SK-N-SH treated with all-trans-retinoic acid at 6 μM for 48 hours (cell line): ENCODE measurements around the gene CELF5.

Experiments
- ATAC-seq: fragments of 200-7000 bp; cut with Tn5 transposase; 3 replicates; pipeline ENCODE4 v1.9.1; 2020; ENCODE audit warnings: mild to moderate bottlenecking, moderate library complexity
- ARNTL ChIP-seq: fragments of 450-650 bp; formaldehyde crosslinking; IDR thresholded peaks from 2 replicates; pipeline ENCODE4 v1.5.0; 2020; ENCODE audit warnings: low read depth, mild to moderate bottlenecking, moderate library complexity, borderline replicate concordance
- BACH2 ChIP-seq: fragments of 250-450 bp; sonication (Bioruptor Pico); IDR thresholded peaks from 2 replicates; pipeline ENCODE4 v1.9.0; 2021; ENCODE audit warnings: mild to moderate bottlenecking, borderline replicate concordance
- CSDC2 ChIP-seq: fragments of 250-450 bp; sonication (Bioruptor Pico); IDR thresholded peaks from 2 replicates; pipeline ENCODE4 v1.5.0; 2020; ENCODE audit warnings: mild to moderate bottlenecking, moderate library complexity
- ESRRG ChIP-seq: fragments of 250-450 bp; sonication (Bioruptor Pico); IDR thresholded peaks from 2 replicates; pipeline ENCODE4 v1.6.1; 2021; ENCODE audit warnings: mild to moderate bottlenecking
- GLIS3 ChIP-seq: fragments of 250-450 bp; sonication (Bioruptor Pico); IDR thresholded peaks from 2 replicates; pipeline ENCODE4 v1.5.0; 2020; ENCODE audit warnings: mild to moderate bottlenecking, moderate library complexity
- ISL1 ChIP-seq: fragments of 250-450 bp; sonication (Bioruptor Pico); IDR thresholded peaks from 2 replicates; pipeline ENCODE4 v2.1.2; 2022; ENCODE audit warnings: mild to moderate bottlenecking, moderate library complexity
- OSR1 ChIP-seq: fragments of 250-450 bp; sonication (Bioruptor Pico); IDR thresholded peaks from 2 replicates; pipeline ENCODE4 v1.8.0; 2022; ENCODE audit warnings: moderate library complexity, mild to moderate bottlenecking, inconsistent platforms
- PATZ1 ChIP-seq: fragments of 250-450 bp; sonication (Bioruptor Pico); IDR thresholded peaks from 2 replicates; pipeline ENCODE4 v1.8.0; 2020; ENCODE audit warnings: mild to moderate bottlenecking, moderate library complexity, borderline replicate concordance
- RARB ChIP-seq: fragments of 250-450 bp; sonication (Bioruptor Pico); IDR thresholded peaks from 2 replicates; pipeline ENCODE4 v1.8.0; 2021; ENCODE audit warnings: mild to moderate bottlenecking, moderate library complexity
- SNAI2 ChIP-seq: fragments of 250-450 bp; sonication (Bioruptor Pico); IDR thresholded peaks from 2 replicates; pipeline ENCODE4 v1.5.0; 2020; ENCODE audit warnings: mild to moderate bottlenecking, moderate library complexity
- TCF4 ChIP-seq: fragments of 250-450 bp; sonication (Bioruptor Pico); IDR thresholded peaks from 2 replicates; pipeline ENCODE4 v1.8.0; 2021; ENCODE audit warnings: mild to moderate bottlenecking, moderate library complexity, borderline replicate concordance
- TOX ChIP-seq: fragments of 250-450 bp; sonication (Bioruptor Pico); IDR thresholded peaks from 2 replicates; pipeline ENCODE4 v1.8.0; 2021; ENCODE audit warnings: mild to moderate bottlenecking, moderate library complexity, borderline replicate concordance
- ZC3H10 ChIP-seq: fragments of 250-450 bp; sonication (Bioruptor Pico); IDR thresholded peaks from 2 replicates; pipeline ENCODE4 v1.5.1; 2021; ENCODE audit warnings: mild to moderate bottlenecking, moderate library complexity
- ZFP3 ChIP-seq: fragments of 250-450 bp; sonication (Bioruptor Pico); IDR thresholded peaks from 2 replicates; pipeline ENCODE4 v1.5.0; 2020; ENCODE audit warnings: mild to moderate bottlenecking, moderate library complexity
- ZFP30 ChIP-seq: fragments of 450-650 bp; formaldehyde crosslinking; IDR thresholded peaks from 2 replicates; pipeline ENCODE4 v1.5.0; 2022; ENCODE audit warnings: mild to moderate bottlenecking, moderate library complexity
- ZNF565 ChIP-seq: fragments of 450-650 bp; formaldehyde crosslinking; conservative IDR thresholded peaks from 2 replicates; pipeline ENCODE4 v1.5.0; 2020; ENCODE audit warnings: low read depth, mild to moderate bottlenecking, moderate library complexity
- ZNF70 ChIP-seq: fragments of 450-650 bp; formaldehyde crosslinking; IDR thresholded peaks from 2 replicates; pipeline ENCODE4 v1.5.0; 2020; ENCODE audit warnings: mild to moderate bottlenecking, moderate library complexity
- ZNF8 ChIP-seq: fragments of 450-650 bp; formaldehyde crosslinking; IDR thresholded peaks from 2 replicates; pipeline ENCODE4 v1.5.0; 2020; ENCODE audit warnings: mild to moderate bottlenecking, moderate library complexity
- TF ChIP-seq, protein P1 (sequence below): fragments of 250-450 bp; sonication (Bioruptor Pico); IDR thresholded peaks from 2 replicates; pipeline ENCODE4 v1.5.1; 2020; ENCODE audit warnings: low read depth, mild to moderate bottlenecking, moderate library complexity
- TF ChIP-seq, protein P2 (sequence below): fragments of 250-450 bp; sonication (Bioruptor Pico); IDR thresholded peaks from 2 replicates; pipeline ENCODE4 v1.5.1; 2021; ENCODE audit warnings: mild to moderate bottlenecking, moderate library complexity

Gene CELF5

GRCh38 chr19:3344608-3345598, 120.4 kb downstream of the CELF5 start:
- TF ChIP-seq ZC3H10 (CRISPR knock-in tag): no peak
- no peak for TF ChIP-seq ISL1 (CRISPR knock-in tag)
- TF ChIP-seq ZFP30 (CRISPR knock-in tag): no peak
- TF ChIP-seq ARNTL (CRISPR knock-in tag): no peak
- no peak for TF ChIP-seq PATZ1 (CRISPR knock-in tag)
- no peak for TF ChIP-seq TCF4 (CRISPR knock-in tag)
- TF ChIP-seq ZNF70: no peak
- TF ChIP-seq ZNF8 (CRISPR knock-in tag): no peak
- TF ChIP-seq TOX (CRISPR knock-in tag): no peak
- no peak for TF ChIP-seq GLIS3
- no peak for TF ChIP-seq BACH2
- no peak for TF ChIP-seq ZNF565 (CRISPR knock-in tag)
- TF ChIP-seq ESRRG (CRISPR knock-in tag): no peak
- TF ChIP-seq, protein P1, sequence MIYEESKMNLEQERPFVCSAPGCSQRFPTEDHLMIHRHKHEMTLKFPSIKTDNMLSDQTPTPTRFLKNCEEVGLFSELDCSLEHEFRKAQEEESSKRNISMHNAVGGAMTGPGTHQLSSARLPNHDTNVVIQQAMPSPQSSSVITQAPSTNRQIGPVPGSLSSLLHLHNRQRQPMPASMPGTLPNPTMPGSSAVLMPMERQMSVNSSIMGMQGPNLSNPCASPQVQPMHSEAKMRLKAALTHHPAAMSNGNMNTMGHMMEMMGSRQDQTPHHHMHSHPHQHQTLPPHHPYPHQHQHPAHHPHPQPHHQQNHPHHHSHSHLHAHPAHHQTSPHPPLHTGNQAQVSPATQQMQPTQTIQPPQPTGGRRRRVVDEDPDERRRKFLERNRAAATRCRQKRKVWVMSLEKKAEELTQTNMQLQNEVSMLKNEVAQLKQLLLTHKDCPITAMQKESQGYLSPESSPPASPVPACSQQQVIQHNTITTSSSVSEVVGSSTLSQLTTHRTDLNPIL (CRISPR knock-in tag): no peak
- no peak for ATAC-seq

GRCh38 chr19:3345850-3346460, 121.5 kb downstream of the CELF5 start:
- no peak for ATAC-seq
- TF ChIP-seq OSR1 (CRISPR knock-in tag): no peak
- TF ChIP-seq ZNF565 (CRISPR knock-in tag): no peak
- no peak for TF ChIP-seq RARB (CRISPR knock-in tag)
- TF ChIP-seq ARNTL (CRISPR knock-in tag): no peak
- no peak for TF ChIP-seq PATZ1 (CRISPR knock-in tag)
- TF ChIP-seq, protein P2, sequence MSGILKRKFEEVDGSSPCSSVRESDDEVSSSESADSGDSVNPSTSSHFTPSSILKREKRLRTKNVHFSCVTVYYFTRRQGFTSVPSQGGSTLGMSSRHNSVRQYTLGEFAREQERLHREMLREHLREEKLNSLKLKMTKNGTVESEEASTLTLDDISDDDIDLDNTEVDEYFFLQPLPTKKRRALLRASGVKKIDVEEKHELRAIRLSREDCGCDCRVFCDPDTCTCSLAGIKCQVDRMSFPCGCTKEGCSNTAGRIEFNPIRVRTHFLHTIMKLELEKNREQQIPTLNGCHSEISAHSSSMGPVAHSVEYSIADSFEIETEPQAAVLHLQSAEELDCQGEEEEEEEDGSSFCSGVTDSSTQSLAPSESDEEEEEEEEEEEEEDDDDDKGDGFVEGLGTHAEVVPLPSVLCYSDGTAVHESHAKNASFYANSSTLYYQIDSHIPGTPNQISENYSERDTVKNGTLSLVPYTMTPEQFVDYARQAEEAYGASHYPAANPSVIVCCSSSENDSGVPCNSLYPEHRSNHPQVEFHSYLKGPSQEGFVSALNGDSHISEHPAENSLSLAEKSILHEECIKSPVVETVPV (CRISPR knock-in tag): no peak
- TF ChIP-seq CSDC2 (CRISPR knock-in tag): no peak
- no peak for TF ChIP-seq BACH2
- no peak for TF ChIP-seq ZFP30 (CRISPR knock-in tag)
- no peak for TF ChIP-seq GLIS3
- TF ChIP-seq ZFP3 (CRISPR knock-in tag): no peak
- no peak for TF ChIP-seq ZNF70
- TF ChIP-seq SNAI2: no peak
- TF ChIP-seq ZNF8 (CRISPR knock-in tag): no peak
- no peak for TF ChIP-seq TCF4 (CRISPR knock-in tag)
- TF ChIP-seq, protein P1 (CRISPR knock-in tag): no peak
